HEK293 (cell line): ENCODE measurements around the gene WDR88.

ENCODE experiments used
- CTCF ChIA-PET: fragments of 350-600 bp; formaldehyde crosslinking; extraction: SDS; loops from one replicate; lab custom pipeline; 2021; ENCODE audit warnings: antibody characterized with exemption; lab: Yijun Ruan, JAX
- POLR2A ChIA-PET: fragments of 300-600 bp; formaldehyde crosslinking; extraction: SDS; loops from one replicate; lab custom pipeline; 2020; ENCODE audit warnings: antibody characterized with exemption, inconsistent platforms; lab: Yijun Ruan, JAX
- H3K27ac ChIP-seq: fragments of 200-500 bp; sonication (Bioruptor generic); 2 replicates; pipeline ENCODE4 v1.5.1; 2014; ENCODE audit warnings: low read depth, low read length, control low read depth, inconsistent platforms; ENCODE audit errors: extremely low read depth
- H3K36me3 ChIP-seq, 2 experiments: fragments of 200-500 bp in 1 of 2; sonication (Bioruptor generic) in 1 of 2; 1 replicate in 1 of 2; 2 replicates in 1 of 2; pipeline ENCODE4 v1.5.1; 2014 to 2017; ENCODE audit warnings: inconsistent platforms in 2 of 2, low read length in 2 of 2; ENCODE audit not compliant: control insufficient read depth in 2 of 2, insufficient read depth in 1 of 2
- H3K4me1 ChIP-seq: fragments of 200-500 bp; sonication (Bioruptor generic); 2 replicates; pipeline ENCODE4 v1.5.1; 2014; ENCODE audit warnings: mild to moderate bottlenecking, low read length, inconsistent platforms; ENCODE audit not compliant: control insufficient read depth, insufficient read depth
- H3K4me3 ChIP-seq: 2 replicates; pipeline ENCODE4 v1.5.1; 2011; ENCODE audit warnings: low read depth, mild to moderate bottlenecking, control low read depth, low read length, moderate library complexity
- H3K9me3 ChIP-seq: fragments of 200-500 bp; sonication (Bioruptor generic); 2 replicates; pipeline ENCODE4 v1.5.1; 2014; ENCODE audit warnings: low read depth, low read length, inconsistent platforms; ENCODE audit not compliant: control insufficient read depth, insufficient read depth
- GFI1B ChIP-seq: fragments of 450-650 bp; formaldehyde crosslinking; IDR thresholded peaks from 2 replicates; pipeline ENCODE4 v1.5.1; 2016; ENCODE audit warnings: missing biosample characterization, missing genetic modification characterization
- OVOL3 ChIP-seq: fragments of 450-650 bp; formaldehyde crosslinking; IDR thresholded peaks from 2 replicates; pipeline ENCODE4 v1.5.1; 2016; ENCODE audit warnings: missing biosample characterization, missing genetic modification characterization
- ZFP3 ChIP-seq: fragments of 450-650 bp; formaldehyde crosslinking; IDR thresholded peaks from 2 replicates; pipeline ENCODE4 v1.5.1; 2016; ENCODE audit warnings: low read depth, missing biosample characterization, missing genetic modification characterization
- ZNF140 ChIP-seq: fragments of 450-650 bp; formaldehyde crosslinking; IDR thresholded peaks from 2 replicates; pipeline ENCODE4 v1.5.1; 2016; ENCODE audit warnings: missing biosample characterization, missing genetic modification characterization
- ZNF37A ChIP-seq: fragments of 450-650 bp; IDR thresholded peaks from 2 replicates; pipeline ENCODE4 v1.5.1; 2018; ENCODE audit warnings: missing biosample characterization, missing genetic modification characterization
- ZNF629 ChIP-seq: fragments of 450-650 bp; formaldehyde crosslinking; IDR thresholded peaks from 2 replicates; pipeline ENCODE4 v1.5.1; 2017; ENCODE audit warnings: missing biosample characterization, missing genetic modification characterization
- ZNF747 ChIP-seq: fragments of 450-650 bp; formaldehyde crosslinking; IDR thresholded peaks from 2 replicates; pipeline ENCODE4 v1.5.1; 2016; ENCODE audit warnings: missing biosample characterization, missing genetic modification characterization
- TF ChIP-seq, protein P1 (sequence below): fragments of 450-650 bp; formaldehyde crosslinking; IDR thresholded peaks from 2 replicates; pipeline ENCODE4 v1.5.1; 2017; ENCODE audit warnings: missing biosample characterization, mild to moderate bottlenecking, missing genetic modification characterization, moderate library complexity
- TF ChIP-seq, protein P2 (sequence below): fragments of 450-650 bp; formaldehyde crosslinking; IDR thresholded peaks from 2 replicates; pipeline ENCODE4 v1.5.1; 2016; ENCODE audit warnings: missing biosample characterization, missing genetic modification characterization
- TF ChIP-seq, protein P3 (sequence below): fragments of 450-650 bp; formaldehyde crosslinking; IDR thresholded peaks from 2 replicates; pipeline ENCODE4 v1.5.1; 2016; ENCODE audit warnings: missing biosample characterization, missing genetic modification characterization
- TF ChIP-seq, protein P4 (sequence below): fragments of 450-650 bp; formaldehyde crosslinking; IDR thresholded peaks from 2 replicates; pipeline ENCODE4 v1.5.1; 2017; ENCODE audit warnings: missing biosample characterization, missing genetic modification characterization
- TF ChIP-seq, protein P5 (sequence below): fragments of 450-650 bp; IDR thresholded peaks from 2 replicates; pipeline ENCODE4 v1.5.1; 2018; ENCODE audit warnings: missing biosample characterization, mild to moderate bottlenecking, missing genetic modification characterization
- TF ChIP-seq, protein P6 (sequence below): fragments of 450-650 bp; formaldehyde crosslinking; IDR thresholded peaks from 2 replicates; pipeline ENCODE4 v1.5.1; 2016; ENCODE audit warnings: missing biosample characterization, missing genetic modification characterization
- TF ChIP-seq, protein P7 (sequence below): fragments of 450-650 bp; formaldehyde crosslinking; IDR thresholded peaks from 2 replicates; pipeline ENCODE4 v1.5.1; 2016; ENCODE audit warnings: missing biosample characterization, missing genetic modification characterization

Gene WDR88

DNA sequence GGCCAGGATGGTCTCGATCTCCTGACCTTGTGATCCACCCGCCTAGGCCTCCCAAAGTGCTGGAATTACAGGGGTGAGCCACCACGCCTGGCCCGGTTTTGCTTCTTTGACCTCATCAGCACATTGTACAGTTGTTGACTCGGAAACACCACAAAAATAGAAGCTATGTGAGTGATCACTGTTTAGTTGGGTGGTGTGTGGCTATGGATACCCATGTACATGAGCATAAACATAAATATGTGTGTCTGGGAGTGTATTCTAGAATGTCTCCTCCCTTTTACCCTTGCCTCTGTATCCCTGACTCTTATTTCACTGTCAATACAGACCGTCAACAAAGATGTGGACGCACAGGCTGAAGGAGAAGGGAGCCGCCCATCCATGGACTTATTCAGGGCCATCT, 14.4 kb upstream of the WDR88 start:
- TF ChIP-seq ZNF140 (tag by site-specific recombination) (no peak), ZNF37A (tag by site-specific recombination) (no peak), ZNF629 (tag by site-specific recombination) (no peak), GFI1B (tag by site-specific recombination) (no peak), ZNF747 (tag by site-specific recombination) (no peak), ZFP3 (no peak), OVOL3 (tag by site-specific recombination) (no peak)
- TF ChIP-seq, protein P1, sequence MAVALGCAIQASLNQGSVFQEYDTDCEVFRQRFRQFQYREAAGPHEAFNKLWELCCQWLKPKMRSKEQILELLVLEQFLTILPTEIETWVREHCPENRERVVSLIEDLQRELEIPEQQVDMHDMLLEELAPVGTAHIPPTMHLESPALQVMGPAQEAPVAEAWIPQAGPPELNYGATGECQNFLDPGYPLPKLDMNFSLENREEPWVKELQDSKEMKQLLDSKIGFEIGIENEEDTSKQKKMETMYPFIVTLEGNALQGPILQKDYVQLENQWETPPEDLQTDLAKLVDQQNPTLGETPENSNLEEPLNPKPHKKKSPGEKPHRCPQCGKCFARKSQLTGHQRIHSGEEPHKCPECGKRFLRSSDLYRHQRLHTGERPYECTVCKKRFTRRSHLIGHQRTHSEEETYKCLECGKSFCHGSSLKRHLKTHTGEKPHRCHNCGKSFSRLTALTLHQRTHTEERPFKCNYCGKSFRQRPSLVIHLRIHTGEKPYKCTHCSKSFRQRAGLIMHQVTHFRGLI (tag by site-specific recombination) = no peak
- TF ChIP-seq, protein P2, sequence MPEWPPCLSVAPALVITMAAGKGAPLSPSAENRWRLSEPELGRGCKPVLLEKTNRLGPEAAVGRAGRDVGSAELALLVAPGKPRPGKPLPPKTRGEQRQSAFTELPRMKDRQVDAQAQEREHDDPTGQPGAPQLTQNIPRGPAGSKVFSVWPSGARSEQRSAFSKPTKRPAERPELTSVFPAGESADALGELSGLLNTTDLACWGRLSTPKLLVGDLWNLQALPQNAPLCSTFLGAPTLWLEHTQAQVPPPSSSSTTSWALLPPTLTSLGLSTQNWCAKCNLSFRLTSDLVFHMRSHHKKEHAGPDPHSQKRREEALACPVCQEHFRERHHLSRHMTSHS (tag by site-specific recombination) = no peak
- TF ChIP-seq, protein P3, sequence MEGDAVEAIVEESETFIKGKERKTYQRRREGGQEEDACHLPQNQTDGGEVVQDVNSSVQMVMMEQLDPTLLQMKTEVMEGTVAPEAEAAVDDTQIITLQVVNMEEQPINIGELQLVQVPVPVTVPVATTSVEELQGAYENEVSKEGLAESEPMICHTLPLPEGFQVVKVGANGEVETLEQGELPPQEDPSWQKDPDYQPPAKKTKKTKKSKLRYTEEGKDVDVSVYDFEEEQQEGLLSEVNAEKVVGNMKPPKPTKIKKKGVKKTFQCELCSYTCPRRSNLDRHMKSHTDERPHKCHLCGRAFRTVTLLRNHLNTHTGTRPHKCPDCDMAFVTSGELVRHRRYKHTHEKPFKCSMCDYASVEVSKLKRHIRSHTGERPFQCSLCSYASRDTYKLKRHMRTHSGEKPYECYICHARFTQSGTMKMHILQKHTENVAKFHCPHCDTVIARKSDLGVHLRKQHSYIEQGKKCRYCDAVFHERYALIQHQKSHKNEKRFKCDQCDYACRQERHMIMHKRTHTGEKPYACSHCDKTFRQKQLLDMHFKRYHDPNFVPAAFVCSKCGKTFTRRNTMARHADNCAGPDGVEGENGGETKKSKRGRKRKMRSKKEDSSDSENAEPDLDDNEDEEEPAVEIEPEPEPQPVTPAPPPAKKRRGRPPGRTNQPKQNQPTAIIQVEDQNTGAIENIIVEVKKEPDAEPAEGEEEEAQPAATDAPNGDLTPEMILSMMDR = no peak
- TF ChIP-seq, protein P4, sequence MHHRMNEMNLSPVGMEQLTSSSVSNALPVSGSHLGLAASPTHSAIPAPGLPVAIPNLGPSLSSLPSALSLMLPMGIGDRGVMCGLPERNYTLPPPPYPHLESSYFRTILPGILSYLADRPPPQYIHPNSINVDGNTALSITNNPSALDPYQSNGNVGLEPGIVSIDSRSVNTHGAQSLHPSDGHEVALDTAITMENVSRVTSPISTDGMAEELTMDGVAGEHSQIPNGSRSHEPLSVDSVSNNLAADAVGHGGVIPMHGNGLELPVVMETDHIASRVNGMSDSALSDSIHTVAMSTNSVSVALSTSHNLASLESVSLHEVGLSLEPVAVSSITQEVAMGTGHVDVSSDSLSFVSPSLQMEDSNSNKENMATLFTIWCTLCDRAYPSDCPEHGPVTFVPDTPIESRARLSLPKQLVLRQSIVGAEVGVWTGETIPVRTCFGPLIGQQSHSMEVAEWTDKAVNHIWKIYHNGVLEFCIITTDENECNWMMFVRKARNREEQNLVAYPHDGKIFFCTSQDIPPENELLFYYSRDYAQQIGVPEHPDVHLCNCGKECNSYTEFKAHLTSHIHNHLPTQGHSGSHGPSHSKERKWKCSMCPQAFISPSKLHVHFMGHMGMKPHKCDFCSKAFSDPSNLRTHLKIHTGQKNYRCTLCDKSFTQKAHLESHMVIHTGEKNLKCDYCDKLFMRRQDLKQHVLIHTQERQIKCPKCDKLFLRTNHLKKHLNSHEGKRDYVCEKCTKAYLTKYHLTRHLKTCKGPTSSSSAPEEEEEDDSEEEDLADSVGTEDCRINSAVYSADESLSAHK (tag by site-specific recombination) = no peak
- TF ChIP-seq, protein P5, sequence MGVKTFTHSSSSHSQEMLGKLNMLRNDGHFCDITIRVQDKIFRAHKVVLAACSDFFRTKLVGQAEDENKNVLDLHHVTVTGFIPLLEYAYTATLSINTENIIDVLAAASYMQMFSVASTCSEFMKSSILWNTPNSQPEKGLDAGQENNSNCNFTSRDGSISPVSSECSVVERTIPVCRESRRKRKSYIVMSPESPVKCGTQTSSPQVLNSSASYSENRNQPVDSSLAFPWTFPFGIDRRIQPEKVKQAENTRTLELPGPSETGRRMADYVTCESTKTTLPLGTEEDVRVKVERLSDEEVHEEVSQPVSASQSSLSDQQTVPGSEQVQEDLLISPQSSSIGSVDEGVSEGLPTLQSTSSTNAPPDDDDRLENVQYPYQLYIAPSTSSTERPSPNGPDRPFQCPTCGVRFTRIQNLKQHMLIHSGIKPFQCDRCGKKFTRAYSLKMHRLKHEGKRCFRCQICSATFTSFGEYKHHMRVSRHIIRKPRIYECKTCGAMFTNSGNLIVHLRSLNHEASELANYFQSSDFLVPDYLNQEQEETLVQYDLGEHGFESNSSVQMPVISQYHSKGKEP (tag by site-specific recombination) = no peak
- TF ChIP-seq, protein P6, sequence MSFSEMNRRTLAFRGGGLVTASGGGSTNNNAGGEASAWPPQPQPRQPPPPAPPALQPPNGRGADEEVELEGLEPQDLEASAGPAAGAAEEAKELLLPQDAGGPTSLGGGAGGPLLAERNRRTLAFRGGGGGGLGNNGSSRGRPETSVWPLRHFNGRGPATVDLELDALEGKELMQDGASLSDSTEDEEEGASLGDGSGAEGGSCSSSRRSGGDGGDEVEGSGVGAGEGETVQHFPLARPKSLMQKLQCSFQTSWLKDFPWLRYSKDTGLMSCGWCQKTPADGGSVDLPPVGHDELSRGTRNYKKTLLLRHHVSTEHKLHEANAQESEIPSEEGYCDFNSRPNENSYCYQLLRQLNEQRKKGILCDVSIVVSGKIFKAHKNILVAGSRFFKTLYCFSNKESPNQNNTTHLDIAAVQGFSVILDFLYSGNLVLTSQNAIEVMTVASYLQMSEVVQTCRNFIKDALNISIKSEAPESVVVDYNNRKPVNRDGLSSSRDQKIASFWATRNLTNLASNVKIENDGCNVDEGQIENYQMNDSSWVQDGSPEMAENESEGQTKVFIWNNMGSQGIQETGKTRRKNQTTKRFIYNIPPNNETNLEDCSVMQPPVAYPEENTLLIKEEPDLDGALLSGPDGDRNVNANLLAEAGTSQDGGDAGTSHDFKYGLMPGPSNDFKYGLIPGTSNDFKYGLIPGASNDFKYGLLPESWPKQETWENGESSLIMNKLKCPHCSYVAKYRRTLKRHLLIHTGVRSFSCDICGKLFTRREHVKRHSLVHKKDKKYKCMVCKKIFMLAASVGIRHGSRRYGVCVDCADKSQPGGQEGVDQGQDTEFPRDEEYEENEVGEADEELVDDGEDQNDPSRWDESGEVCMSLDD = no peak
- TF ChIP-seq, protein P7, sequence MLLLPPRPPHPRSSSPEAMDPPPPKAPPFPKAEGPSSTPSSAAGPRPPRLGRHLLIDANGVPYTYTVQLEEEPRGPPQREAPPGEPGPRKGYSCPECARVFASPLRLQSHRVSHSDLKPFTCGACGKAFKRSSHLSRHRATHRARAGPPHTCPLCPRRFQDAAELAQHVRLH (tag by site-specific recombination) = no peak
- H3K36me3 ChIP-seq = peaks cover 47 to 95% of the 10 kb centered on the region in 2 experiments
- no peak overlapping the region for H3K27ac ChIP-seq
- H3K4me3 ChIP-seq = no peak overlapping the region
- ChIA-PET POLR2A (interaction anchor here (1.0 to 1.4 kb wide), 3 partner anchors 141 to 426 kb away, joined by 3 read pairs; partner anchors contain the start of genes CEP89, FAAP24 and NUDT19), CTCF (interaction anchor here (0.6 to 14.2 kb wide), 12 partner anchors 8 to 299 kb away, joined by 3 to 335 read pairs (median 3); partner anchors contain the start of genes CEP89 and FAAP24)
- H3K4me1 ChIP-seq = no peaks in the 10 kb centered on the region
- H3K9me3 ChIP-seq = no peaks in the 10 kb centered on the region; the same call in 1 of the 2 replicates
